Neural cell (in vitro differentiated cells): Measurements from ENCODE around the gene TRA2A. TPM values are rescaled to one million over a fixed set of nuclear protein-coding genes. Genes with fewer than 3 reads are reported as not detected.
"Not testable (repeated sequence)": the region's sequence is repeated elsewhere in the genome, so short reads cannot be mapped to it uniquely, and the experiment has no call there.

ENCODE experiments used
- H2AFZ ChIP-seq: fragments of 200-600, 300-800 bp; sonication (generic), shearing (Covaris generic); 2 replicates; pipeline ENCODE4 v1.6.0; 2014; ENCODE audit warnings: low read depth, mild to moderate bottlenecking, antibody characterized with exemption, low read length, moderate library complexity
- H3F3A ChIP-seq: fragments of 200-600 bp; shearing (Covaris generic); 2 replicates; pipeline ENCODE4 v1.6.1; 2016; ENCODE audit warnings: mild to moderate bottlenecking, moderate library complexity, mixed read lengths, antibody characterized with exemption, low read length; ENCODE audit not compliant: insufficient read depth, poor library complexity, severe bottlenecking
- H3K27ac ChIP-seq: fragments of 200-600, 300-800 bp; sonication (generic), shearing (Covaris generic); 2 replicates; pipeline ENCODE4 v1.5.1; 2014; ENCODE audit warnings: mild to moderate bottlenecking, low read length, moderate library complexity
- H3K27me3 ChIP-seq: fragments of 300-800, 200-600 bp; sonication (generic), shearing (Covaris generic); 2 replicates; pipeline ENCODE4 v1.6.0; 2014; ENCODE audit warnings: mild to moderate bottlenecking, low read depth, low read length, moderate library complexity; ENCODE audit not compliant: insufficient read depth
- H3K36me3 ChIP-seq: fragments of 300-800, 200-600 bp; sonication (generic), shearing (Covaris generic); 2 replicates; pipeline ENCODE4 v1.5.1; 2014; ENCODE audit warnings: mild to moderate bottlenecking, antibody characterized with exemption, low read length, moderate library complexity; ENCODE audit not compliant: insufficient read depth
- H3K4me2 ChIP-seq: fragments of 300-800, 200-600 bp; sonication (generic), shearing (Covaris generic); 2 replicates; pipeline ENCODE4 v1.6.0; 2014; ENCODE audit warnings: mild to moderate bottlenecking, low read length
- H3K4me3 ChIP-seq: fragments of 300-800, 200-600 bp; sonication (generic), shearing (Covaris generic); 2 replicates; pipeline ENCODE4 v1.5.1; 2014; ENCODE audit warnings: mild to moderate bottlenecking, low read length, moderate library complexity
- H3K79me2 ChIP-seq: fragments of 200-600 bp; shearing (Covaris generic); replicated peaks from 2 replicates; pipeline ENCODE4 v1.6.0; 2014; ENCODE audit warnings: mild to moderate bottlenecking, low read length, moderate library complexity; ENCODE audit not compliant: insufficient read depth
- H3K9ac ChIP-seq: fragments of 300-800, 200-600 bp; sonication (generic), shearing (Covaris generic); 2 replicates; pipeline ENCODE4 v1.6.1; 2016; ENCODE audit warnings: mild to moderate bottlenecking, low read length, mixed read lengths
- H3K9me2 ChIP-seq: fragments of 200-600 bp; shearing (Covaris generic); 2 replicates; pipeline ENCODE4 v1.6.1; 2016; ENCODE audit warnings: mild to moderate bottlenecking, low read length, mixed read lengths; ENCODE audit not compliant: insufficient read depth
- H3K9me3 ChIP-seq: fragments of 200-600, 300-800 bp; sonication (generic), shearing (Covaris generic); 2 replicates; pipeline ENCODE4 v1.6.1; 2016; ENCODE audit warnings: mild to moderate bottlenecking, mixed run types, low read length, moderate library complexity, mixed read lengths
- H4K20me1 ChIP-seq: fragments of 200-600 bp; shearing (Covaris generic); 2 replicates; pipeline ENCODE4 v1.6.1; 2016; ENCODE audit warnings: mild to moderate bottlenecking, mixed run types; ENCODE audit not compliant: insufficient read depth
- CTCF ChIP-seq: fragments of 450-650 bp; IDR thresholded peaks from 2 replicates; pipeline ENCODE4 v1.5.1; 2014; ENCODE audit warnings: antibody characterized with exemption, mild to moderate bottlenecking, moderate library complexity; ENCODE audit not compliant: poor library complexity, severe bottlenecking
- EP300 ChIP-seq: fragments of 450-650 bp; conservative IDR thresholded peaks from 2 replicates; pipeline ENCODE4 v1.6.1; 2014; ENCODE audit warnings: antibody characterized with exemption, mild to moderate bottlenecking, moderate library complexity; ENCODE audit not compliant: poor library complexity, severe bottlenecking
- EZH2 ChIP-seq: fragments of 200-600, 300-800 bp; shearing (Covaris generic), sonication (generic); IDR thresholded peaks from 2 replicates; pipeline ENCODE4 v1.6.1; 2014; ENCODE audit warnings: antibody characterized with exemption, low read length, borderline replicate concordance, mild to moderate bottlenecking; ENCODE audit not compliant: insufficient read depth, poor library complexity, severe bottlenecking
- MXI1 ChIP-seq: fragments of 450-650 bp; conservative IDR thresholded peaks from 2 replicates; pipeline ENCODE4 v1.6.1; 2014; ENCODE audit warnings: antibody characterized with exemption, mild to moderate bottlenecking; ENCODE audit not compliant: poor library complexity, severe bottlenecking
- POLR2AphosphoS5 ChIP-seq: IDR thresholded peaks from 2 replicates; pipeline ENCODE4 v1.6.1; 2012
- RAD21 ChIP-seq: fragments of 450-650 bp; conservative IDR thresholded peaks from 2 replicates; pipeline ENCODE4 v1.6.1; 2014; ENCODE audit warnings: antibody characterized with exemption, mild to moderate bottlenecking, moderate library complexity
- REST ChIP-seq: IDR thresholded peaks from 2 replicates; pipeline ENCODE4 v1.6.1; 2012; ENCODE audit warnings: borderline replicate concordance
- SMC3 ChIP-seq: fragments of 450-650 bp; conservative IDR thresholded peaks from 2 replicates; pipeline ENCODE4 v1.6.1; 2014; ENCODE audit warnings: antibody characterized with exemption, mild to moderate bottlenecking, moderate library complexity; ENCODE audit not compliant: poor library complexity
- TAF1 ChIP-seq: IDR thresholded peaks from 2 replicates; pipeline ENCODE4 v1.6.1; 2012; ENCODE audit warnings: low read depth
- polyA plus RNA-seq: library from polyadenylated mRNA; depleted of rRNA; stranded (reverse); fragments of >200 nt; gene quantifications from 2 replicates; pipeline ENCODE4 v1.2.3, GENCODE V29; 2014

TRA2A gene
- polyA plus RNA-seq, 1 donor from 2014 or later = 188 TPM

- H3K79me2 ChIP-seq, H3K9me3 ChIP-seq, H3K36me3 ChIP-seq, H3K4me3 ChIP-seq, H3F3A ChIP-seq, H3K4me2 ChIP-seq, H3K9me2 ChIP-seq, H3K27ac ChIP-seq, H2AFZ ChIP-seq, H3K27me3 ChIP-seq, H4K20me1 ChIP-seq, H3K9ac ChIP-seq: not testable (repeated sequence)
Observed at GRCh38 chr7:23488714-23489113, 43.1 kb downstream of the TRA2A start.

GRCh38 chr7:23487670-23488069, 44.1 kb downstream of the TRA2A start:
- Histone ChIP-seq H3K36me3 (no peaks in the 10 kb centered on the region), H3K4me3 (no peak overlapping the region), H3F3A (no peaks in the 10 kb centered on the region), H3K4me2 (no peak overlapping the region), H3K27me3 (no peaks in the 10 kb centered on the region), H3K9me2 (no peaks in the 10 kb centered on the region), H3K9me3 (no peaks in the 10 kb centered on the region), H3K9ac (no peak overlapping the region), H2AFZ (no peak overlapping the region), H3K27ac (no peak overlapping the region), H4K20me1 (no peaks in the 10 kb centered on the region), H3K79me2 (no peaks in the 10 kb centered on the region)
- TF ChIP-seq MXI1 = no peak
- no peak for TF ChIP-seq POLR2AphosphoS5
- no peak for TF ChIP-seq CTCF
- TF ChIP-seq RAD21 = no peak
- no peak for TF ChIP-seq EZH2
- TF ChIP-seq TAF1 = no peak
- no peak for TF ChIP-seq REST
- no peak for TF ChIP-seq SMC3
- TF ChIP-seq EP300 = no peak

- H3K36me3 ChIP-seq = no peaks in the 10 kb centered on the region
- H3K27ac ChIP-seq = no peak overlapping the region
- no peaks in the 10 kb centered on the region for H3K27me3 ChIP-seq
- H3F3A ChIP-seq = no peaks in the 10 kb centered on the region
- H3K9me3 ChIP-seq = no peaks in the 10 kb centered on the region
- H3K9me2 ChIP-seq = no peaks in the 10 kb centered on the region
- TF ChIP-seq SMC3 = no peak
- no peak for TF ChIP-seq EP300
- TF ChIP-seq TAF1 = no peak
- no peak for TF ChIP-seq EZH2
- TF ChIP-seq RAD21 = no peak
- TF ChIP-seq POLR2AphosphoS5 = no peak
- TF ChIP-seq CTCF = no peak
- no peak for TF ChIP-seq MXI1
- no peak for TF ChIP-seq REST
- no peak overlapping the region for H2AFZ ChIP-seq
- H3K79me2 ChIP-seq = no peaks in the 10 kb centered on the region
- no peaks in the 10 kb centered on the region for H4K20me1 ChIP-seq
- H3K9ac ChIP-seq = no peak overlapping the region
- no peak overlapping the region for H3K4me3 ChIP-seq
- no peak overlapping the region for H3K4me2 ChIP-seq
Observed at GRCh38 chr7:23486002-23486773, 45.6 kb downstream of the TRA2A start.
